HG03439 (cell line): ENCODE data around the gene ACOXL.
"Not testable (repeated sequence)": the region's sequence is repeated elsewhere in the genome, so short reads cannot be mapped to it uniquely, and the experiment has no call there.

Experiments
- ATAC-seq: cut with Tn5 transposase; IDR thresholded peaks from one replicate; pipeline ENCODE4 v1.9.1; 2021; ENCODE audit warnings: mild to moderate bottlenecking, moderate library complexity; ENCODE audit not compliant: unreplicated experiment

The ACOXL gene

DNA sequence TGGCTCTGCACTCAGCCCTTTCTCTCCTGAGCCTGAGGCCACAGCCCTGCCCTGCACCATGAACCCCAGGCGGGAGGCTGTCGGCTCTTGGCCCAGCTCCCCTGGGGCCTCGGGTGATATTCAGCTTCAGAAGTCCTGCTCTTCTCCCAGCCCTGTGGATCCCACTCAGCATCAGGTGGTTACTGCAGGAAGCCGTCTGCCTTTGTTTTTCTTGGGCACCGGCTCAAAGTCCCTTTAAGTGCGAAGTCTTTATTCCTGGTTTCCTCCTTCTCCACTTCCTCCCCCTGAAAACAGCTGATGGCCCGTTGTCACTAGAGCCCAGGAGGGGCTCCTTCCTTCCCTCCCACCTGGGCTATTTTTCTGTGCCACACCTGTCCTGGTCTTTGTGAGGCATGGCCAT, 226.8 kb downstream of the ACOXL start:
- ATAC-seq, result no peak

DNA sequence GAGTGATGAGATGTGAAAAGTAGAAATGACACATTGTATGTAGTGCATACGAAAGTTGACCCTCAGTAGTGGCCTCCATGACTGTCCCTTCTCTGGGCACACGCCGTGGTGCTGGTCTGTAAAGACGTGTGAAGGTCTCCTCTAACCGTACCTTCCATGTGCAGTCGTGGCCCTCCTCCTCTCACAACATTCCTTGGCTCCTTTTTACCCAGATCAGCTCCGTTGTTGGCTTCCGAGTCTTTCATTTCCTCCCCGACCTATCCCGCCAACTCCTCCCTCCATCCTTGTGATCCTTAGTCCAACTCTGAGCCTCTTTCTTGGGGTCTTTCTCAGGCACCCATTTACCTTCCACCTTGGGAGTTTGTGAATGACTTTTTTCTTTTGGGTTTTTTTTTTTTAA, 227.9 kb downstream of the ACOXL start:
- no peak for ATAC-seq

DNA sequence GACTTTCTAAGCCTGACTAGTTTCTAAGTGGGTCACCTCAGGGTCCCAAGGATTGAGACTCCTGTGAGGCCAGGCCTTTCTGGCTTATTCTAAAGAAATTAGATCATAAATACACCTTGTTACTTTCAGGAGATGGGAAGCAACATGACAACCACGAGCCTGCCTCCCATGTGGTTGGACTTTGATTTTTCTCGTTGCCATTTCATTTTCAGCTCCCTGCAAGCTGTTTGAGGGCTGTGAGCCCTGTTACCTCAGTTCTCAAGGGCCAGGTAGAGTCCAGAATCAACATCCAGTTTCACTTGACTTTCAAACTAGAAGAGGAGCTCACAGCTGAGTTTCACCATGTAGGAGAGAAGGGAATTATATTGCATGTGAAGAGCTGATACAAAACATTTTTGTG, 228.6 kb downstream of the ACOXL start:
- no peak for ATAC-seq

DNA sequence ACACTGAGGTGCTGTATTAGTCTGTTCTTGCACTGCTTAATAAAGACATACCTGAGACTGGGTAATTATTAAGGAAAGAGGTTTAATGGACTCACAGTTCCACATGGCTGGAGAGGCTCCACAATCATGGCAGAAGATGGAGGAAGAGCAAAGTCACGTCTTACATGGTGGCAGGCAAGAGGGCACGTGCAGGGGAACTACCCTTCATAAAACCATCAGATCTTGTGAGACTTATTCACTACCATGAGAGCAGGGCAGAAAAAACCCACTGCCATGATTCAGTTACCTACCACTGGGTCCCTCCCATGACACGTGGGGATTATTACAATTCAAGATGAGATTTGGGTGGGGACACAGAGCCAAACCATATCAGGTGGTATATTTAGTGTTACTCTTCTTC, 229.3 kb downstream of the ACOXL start:
- not testable (repeated sequence) for ATAC-seq

- ATAC-seq, result no peak
Observed at GRCh38 chr2:110969696-110970095, 237.3 kb downstream of the ACOXL start.

- ATAC-seq, result no peak
Observed at GRCh38 chr2:110970201-110970600, 237.8 kb downstream of the ACOXL start.

DNA sequence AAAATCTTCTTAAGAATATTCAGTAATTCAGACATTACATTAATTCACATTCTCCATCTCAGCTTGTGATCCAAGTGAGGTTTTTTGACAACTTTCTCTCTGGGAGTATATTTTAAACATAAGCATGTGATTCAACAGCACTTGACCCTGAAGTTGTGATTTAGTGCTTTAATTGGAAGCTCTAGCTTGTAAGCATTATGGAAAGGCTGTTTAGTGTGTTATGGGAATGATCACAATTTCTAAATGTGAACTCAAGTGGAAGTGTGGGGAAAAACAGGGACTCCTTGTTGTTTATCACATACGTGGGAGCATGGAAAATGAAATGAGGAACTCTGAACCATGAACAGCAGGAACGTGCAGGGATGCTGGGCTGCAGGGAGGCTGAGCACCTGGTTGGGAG, 239.4 kb downstream of the ACOXL start:
- ATAC-seq, result no peak

DNA sequence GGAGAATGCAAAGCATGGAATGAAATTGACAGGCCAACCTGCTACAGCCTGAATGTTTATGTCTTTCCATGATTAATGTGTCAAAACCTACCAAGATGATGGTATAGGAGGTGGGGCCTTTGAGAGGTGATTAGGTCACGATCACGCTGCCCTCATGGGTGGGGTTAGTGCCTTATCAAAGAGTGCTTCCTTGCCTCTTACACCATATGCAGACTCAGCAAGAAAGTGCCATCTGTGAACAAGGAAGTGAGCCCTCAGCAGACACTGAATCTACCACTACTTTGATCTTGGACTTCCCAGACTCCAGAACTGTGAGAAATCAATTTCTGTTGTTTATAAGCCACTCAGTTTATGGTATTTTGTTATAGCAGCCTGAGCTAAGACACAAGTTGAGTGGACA, 240.9 kb downstream of the ACOXL start:
- ATAC-seq, result no peak

DNA sequence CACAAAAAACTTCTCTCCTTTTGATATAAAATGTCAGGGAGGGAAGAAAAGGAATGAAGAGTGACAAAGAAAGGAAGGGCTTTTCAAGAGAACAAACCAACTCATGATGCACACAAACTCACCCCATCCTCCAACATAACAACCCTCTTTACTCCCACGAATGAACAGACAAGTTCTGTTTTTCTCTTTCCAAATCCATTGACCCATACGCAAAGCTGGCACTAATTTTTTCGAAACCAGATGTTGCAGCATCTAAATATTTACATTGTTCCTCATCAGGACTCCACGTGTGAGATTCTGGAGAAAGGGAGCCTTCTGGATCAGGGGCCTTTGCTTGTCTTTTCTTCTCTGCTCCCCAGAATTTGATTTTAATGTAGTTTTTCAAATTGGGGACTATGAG, 245.0 kb downstream of the ACOXL start:
- no peak for ATAC-seq

DNA sequence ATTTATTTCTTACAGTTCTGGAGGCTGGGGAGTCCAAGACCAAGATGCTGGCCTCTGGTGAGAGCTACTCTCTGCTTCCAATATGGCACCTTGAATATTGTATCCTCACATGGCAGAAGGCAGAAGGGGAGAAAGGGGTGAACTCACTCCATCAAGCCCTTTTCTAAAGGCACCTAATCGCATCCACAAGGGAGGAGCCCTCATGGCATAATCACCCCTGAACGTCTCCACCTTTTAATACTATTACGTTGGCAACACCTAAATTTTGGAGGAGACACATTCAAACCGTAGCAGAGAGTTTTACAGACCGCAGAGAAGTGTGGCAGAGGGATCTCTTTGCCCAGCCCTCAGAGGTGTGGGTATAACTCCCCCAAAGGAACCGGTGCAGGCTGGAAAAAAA, 245.8 kb downstream of the ACOXL start:
- no peak for ATAC-seq

DNA sequence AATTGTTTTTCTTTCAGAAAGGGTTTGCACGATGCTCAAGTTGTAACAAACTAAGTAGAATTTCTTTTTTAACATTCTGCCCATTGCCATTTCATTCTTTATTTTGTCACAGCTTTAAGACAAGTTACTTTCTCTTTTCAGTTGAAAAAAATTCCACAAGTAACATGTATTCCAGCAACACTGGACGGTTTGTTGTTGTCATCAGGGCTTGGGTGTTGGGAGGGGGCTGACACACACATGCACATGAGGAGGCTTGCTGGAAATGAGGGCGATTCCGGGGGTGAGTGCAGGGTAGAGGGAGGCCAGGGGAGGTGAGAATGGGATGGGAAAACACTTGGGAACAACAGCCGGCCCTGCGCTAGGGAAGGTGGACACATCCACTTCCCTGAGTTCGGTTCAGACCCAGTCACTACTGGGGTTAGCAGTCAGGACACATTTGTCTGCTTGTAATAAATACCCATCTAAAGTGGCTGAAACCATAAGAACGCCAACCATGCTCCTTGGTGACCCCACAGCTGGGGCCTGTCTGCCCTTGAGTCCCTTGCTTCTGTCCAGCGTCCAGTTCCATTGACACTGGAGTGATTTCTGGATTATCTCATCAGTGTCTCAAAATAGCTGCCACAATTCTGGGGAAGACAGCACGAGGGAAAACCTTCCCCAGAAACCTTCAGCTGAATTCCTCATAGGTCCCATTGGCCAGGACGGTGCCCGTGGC, 246.5 kb downstream of the ACOXL start:
- no peak for ATAC-seq

DNA sequence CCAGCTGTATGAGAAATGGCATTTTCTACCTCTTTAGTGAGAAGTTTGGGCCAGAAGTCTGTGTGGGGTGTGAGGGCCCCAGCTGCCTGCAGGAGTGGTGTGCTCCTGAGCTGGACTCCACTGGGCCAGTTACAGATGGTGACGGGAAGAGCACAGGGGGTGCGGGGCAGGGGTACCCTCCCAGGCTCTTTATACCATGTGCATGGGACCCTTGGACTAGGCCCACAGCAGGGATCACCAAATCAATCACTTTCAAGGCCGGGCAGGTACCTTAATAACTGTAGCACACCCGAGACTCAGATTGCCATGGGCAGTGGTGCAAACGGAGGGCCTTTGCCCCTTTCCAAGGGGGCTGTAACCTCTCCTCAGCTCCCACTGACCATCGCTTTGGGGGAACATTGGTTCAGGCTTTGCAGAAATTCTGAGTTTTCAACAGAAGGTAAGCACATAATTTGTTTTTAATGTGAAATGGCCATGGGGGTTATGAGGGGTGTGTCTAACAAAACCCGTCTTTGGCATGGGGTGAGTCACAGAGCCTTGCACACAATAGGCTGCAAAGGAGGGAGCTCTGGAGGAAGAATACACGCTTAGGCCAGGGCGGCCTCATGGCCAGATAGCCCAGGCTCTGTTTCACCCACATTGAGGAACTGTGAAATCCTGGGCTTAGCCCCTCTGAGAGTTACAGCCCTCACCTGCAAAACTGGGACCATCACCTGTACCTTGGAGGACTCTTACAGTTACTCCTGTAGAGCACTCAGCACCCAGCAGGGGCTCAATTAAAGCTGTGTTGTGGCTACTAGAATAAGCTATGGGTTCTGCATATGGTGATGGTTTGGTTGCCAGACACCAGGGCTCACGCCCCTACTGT, 247.3 kb downstream of the ACOXL start:
- no peak for ATAC-seq

GRCh38 chr2:110980339-110981062, 248.1 kb downstream of the ACOXL start:
- ATAC-seq, result no peak

- no peak for ATAC-seq
Observed at GRCh38 chr2:110983133-110983532, 250.8 kb downstream of the ACOXL start.

DNA sequence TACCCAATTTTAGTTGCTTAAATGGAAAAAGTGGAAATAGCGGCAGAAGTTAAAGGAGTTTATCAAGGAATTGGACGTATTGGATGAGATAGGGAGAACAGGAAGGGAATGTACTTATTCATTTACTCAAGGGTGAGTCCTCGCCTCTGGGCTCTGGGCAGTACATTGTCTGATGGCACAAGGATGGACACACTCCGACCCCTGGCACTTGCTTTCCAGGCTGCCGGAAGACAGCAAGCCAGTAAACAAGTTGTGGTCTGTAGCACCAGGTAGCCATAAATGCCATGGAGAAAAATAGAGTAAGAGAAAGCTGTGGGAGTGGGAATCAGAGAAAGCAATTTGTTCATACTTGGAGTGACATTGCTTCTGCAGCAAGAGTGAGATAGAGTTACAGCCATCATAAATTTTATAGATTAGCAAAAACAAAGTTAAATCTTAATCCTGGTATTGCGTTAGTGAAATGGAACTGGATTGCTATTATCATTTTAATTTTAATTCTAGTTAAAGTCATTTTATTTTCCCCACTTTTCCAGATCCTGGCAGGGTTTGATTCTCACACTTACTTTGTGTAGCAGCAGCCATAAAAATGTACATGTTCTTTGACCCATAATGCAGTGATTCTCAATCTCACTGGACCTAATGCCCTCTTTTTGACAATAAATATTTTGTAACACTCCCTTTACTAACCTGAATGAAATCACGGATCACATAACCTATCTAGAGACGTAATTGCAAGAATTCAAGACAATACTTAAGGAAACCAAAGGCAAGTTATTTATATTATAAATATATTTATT, 252.5 kb downstream of the ACOXL start:
- ATAC-seq, result no peak

DNA sequence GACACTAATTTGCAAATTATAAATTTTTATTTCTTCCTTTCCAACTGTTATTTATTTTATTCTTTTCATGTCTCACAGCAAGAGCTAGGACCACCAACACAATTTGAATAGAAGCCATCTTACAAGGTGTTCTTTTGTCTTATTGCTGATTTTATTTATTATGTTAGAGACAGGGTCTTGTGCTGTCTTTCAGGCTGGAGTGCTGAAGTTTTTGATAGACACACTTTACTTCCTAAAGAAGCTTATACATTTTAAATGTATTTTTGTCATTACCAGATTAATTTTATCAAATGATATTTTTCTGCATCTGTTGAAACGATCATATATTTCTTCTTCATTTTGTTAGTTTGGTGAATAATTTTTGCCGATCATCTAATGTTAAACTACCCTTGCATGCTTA, 258.1 kb downstream of the ACOXL start:
- no peak for ATAC-seq

DNA sequence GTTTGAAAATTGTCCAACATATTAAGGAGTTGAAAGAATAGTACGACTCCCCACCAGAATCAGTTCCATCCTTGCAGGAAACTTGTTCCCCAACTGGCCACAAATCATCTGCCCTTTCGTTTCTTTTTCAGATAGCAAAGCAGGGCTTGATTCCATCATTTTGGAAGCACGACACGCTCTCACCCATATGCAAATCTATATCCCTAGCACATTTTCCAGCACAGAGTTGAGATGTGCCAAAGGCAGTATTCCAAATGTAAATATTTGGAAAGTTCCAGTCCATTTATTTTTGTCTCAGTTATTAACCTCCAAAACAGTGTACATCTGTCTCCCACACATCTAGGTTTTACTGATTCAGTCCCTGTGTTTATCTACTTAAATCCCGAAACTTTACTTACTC, 259.5 kb downstream of the ACOXL start:
- ATAC-seq, result no peak

DNA sequence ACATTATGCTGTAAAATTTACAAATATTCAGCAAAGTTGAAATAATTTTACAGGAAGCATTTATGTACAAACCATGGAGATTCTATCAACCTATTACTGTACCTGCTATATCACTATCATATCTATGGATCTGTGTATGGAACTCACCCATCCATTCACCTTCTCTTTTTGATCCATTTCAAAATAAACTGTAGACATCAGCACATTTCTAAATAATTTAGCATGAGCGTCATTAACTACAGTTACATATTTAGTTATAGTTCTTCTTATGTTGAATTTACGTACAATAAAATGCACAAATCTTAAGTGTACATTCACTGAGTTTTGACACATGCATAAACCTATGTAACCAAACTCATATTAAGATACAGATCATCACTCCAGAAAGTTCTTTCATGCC, 260.5 kb downstream of the ACOXL start:
- no peak for ATAC-seq

DNA sequence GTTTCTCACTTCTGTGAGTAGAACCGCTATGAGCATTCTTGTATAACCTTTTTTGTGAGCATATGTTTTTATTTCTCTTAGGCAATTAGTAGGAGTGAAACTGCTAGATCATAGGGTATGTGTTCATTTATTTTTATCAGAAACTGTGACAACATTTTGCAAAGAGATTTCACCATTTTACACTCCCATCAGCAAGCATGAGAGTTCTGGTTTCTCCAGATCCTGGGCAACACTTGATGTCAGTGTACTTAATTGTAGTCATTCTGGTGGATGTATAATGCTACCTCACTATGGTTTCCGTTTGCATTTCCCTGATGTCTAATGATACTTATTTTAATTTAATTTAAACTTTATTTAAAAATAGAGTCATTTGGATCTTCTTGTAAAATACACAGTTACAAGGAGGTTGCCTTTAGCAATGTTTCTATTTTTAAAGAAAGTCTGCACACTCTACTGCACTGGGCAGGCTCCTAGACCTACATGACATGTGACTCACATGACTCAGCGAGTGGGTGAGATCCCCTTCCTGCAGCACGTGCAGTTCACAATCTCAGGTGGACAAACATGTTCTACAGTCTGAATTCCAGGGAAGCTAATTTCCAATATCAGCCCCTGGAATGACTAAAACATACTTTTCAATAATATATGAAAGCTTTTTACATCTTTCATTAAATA, 261.3 kb downstream of the ACOXL start:
- no peak for ATAC-seq

GRCh38 chr2:110994250-110994961, 262.0 kb downstream of the ACOXL start:
- no peak for ATAC-seq
